Stimulated activated CD8-positive, alpha-beta memory T cell treated with anti-CD3 and anti-CD28 coated beads, Interleukin-12 subunit alpha, Interleukin-12 subunit beta, amount 100 ng/mL, for 4 hours (primary cell): ENCODE results near the gene HOTAIR.

Source experiments
- DNase-seq: peaks from one replicate; pipeline ENCODE4 v3.0.0-alpha.2; 2020; ENCODE audit warnings: low read depth

HOTAIR gene

GRCh38 chr12:53987787-53988230 is 13.1 kb upstream of the HOTAIR start:
- no peak for DNase-seq

DNA sequence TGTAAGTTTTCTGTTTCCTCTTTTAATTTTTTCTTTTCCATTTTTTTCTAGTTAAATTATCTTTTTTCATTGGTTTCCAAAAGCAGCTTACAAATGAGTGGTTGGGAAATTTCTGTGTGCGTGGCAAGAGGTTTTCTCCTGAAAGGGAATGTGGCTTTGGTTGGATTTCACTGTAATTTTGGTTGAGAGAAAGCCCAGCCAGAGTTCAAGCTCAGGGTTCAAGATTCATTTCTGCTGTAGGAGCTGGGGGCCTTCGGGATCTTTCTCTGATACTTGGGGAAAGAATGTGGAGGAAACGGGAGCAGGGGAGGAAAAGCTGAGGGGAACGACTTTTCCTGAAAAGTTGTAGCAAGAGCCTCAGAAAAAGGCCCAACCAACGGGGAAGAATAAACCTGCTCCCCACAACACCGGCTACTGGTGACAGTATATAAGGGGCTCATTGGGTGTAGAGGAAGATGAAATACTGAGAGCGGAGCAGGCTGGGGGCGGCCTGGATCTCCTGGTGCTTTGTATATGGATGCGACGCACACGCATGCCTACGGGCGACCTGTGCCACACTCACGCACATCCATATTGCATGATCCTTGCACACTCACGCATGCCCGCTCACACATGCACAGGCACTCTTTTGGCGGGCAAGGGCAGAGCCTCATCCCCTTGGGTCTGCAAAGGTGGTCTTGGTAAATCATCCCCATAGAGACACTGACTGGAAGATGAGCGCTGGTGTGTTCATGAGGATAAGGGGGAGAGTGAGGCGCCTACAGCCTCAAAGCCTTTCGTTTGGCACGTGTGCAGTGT is 12.1 kb upstream of the HOTAIR start:
- DNase-seq: no peak

DNA sequence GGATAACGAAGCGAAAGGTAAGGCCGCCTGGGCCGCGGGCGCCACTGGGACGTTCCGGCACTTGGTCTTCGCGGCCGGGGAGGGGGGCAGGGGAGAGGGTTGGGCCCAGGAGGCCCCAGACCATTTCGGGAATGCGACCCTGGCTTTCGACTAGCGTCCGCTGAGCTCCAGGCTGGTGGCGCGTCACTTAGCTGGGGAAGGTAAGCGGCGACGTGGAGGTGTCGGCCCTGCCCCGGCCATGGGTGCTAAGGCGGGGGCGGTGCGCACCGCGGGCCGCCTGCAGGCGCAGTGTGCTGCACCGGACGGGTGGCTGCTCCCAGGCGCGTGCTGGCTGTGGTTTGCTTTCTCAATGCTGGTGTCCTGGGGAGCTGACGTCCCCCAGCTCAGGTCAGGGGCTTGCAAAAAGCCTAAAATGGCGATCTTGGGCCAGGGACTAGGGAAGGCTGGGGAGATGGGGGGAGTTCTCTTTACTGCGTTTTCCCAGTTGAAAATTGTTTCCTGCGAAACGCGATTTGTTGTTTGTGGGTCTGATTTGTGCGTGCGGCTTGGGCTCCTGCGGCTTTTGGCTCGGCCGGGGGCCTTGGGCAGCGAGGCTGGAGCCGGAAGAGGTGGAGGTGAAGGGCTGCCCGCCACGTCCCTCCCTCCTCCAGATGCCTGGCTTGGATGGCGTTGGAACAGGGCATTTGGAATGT is 11.4 kb upstream of the HOTAIR start:
- DNase-seq: no peak

- no peak for DNase-seq
Measured at GRCh38 chr12:53985692-53985993, 10.9 kb upstream of the HOTAIR start.

DNA sequence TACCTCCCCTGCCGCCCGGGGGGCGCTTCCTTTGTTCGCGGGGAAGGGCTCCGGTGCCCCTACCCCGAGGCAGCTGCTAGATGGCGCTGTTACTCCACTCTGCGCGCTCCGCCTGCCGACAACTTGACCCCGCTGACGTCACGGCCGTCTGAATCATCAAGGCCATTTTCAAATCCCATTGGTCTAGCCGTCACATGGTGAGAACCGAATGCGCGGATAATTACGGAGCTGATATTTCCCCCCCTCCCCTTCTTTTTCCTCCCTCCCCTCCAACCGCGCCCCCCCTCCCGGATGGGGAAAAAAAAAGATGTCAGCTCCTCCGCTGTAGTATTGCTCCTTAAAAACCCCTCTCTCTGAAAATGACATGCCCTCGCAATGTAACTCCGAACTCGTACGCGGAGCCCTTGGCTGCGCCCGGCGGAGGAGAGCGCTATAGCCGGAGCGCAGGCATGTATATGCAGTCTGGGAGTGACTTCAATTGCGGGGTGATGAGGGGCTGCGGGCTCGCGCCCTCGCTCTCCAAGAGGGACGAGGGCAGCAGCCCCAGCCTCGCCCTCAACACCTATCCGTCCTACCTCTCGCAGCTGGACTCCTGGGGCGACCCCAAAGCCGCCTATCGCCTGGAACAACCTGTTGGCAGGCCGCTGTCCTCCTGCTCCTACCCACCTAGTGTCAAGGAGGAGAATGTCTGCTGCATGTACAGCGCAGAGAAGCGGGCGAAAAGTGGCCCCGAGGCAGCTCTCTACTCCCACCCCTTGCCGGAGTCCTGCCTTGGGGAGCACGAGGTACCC is 10.3 kb upstream of the HOTAIR start, which contains the start of gene HOXC10:
TSS of gene HOXC10 (plus strand) at position 246 of the 791 bp plus-strand sequence. CDS start at position 360, 114 bp downstream.
- peak; percentile 48 for DNase-seq

- DNase-seq: no peak
Measured at GRCh38 chr12:53983950-53984572, 9.3 kb upstream of the HOTAIR start.

GRCh38 chr12:53983568-53983949 is 8.8 kb upstream of the HOTAIR start:
- DNase-seq: no peak

DNA sequence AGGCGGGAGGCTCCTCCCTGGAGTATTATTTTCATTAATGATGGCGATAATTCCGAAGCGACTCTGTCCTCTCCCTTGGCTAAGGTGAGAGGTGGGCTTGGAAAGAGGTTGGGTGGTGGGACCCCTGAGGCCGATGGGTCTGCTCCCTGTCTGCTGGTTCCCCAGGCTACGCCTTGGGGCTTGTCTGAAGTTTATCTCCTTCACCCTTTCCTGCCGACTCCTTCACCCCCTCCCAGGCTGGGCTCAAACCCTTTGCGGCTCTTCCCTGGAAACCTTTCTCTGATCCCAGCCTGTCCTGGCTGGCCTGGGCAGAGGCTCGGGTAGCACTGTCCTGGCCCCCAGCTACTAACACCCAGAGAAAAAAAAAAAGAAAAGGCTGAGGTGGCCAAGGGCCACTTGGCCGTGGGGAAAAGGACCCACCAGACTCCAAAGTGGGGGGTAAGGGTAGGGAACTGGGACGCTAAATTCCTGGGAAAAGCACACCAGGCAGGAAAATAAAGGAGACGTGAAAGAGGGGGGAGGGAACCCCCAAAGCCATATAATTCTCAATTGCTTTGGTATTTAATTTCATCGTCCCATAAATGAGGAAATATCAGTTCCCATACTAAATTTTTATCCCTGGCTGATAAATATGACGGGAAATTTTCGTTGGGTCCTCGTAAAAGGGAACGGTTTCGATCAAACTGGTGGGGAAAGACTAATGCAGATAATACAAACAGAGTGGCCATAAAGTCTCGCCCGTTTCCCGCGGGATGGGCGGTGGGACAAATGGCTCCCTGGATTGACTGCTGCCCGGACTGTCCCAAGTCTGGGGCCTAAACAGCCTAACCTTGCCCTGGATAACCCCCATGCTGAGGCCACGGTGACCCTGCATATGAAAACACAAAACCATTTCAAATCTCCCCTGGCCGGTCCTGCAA is 8.2 kb upstream of the HOTAIR start:
- no peak for DNase-seq

DNA sequence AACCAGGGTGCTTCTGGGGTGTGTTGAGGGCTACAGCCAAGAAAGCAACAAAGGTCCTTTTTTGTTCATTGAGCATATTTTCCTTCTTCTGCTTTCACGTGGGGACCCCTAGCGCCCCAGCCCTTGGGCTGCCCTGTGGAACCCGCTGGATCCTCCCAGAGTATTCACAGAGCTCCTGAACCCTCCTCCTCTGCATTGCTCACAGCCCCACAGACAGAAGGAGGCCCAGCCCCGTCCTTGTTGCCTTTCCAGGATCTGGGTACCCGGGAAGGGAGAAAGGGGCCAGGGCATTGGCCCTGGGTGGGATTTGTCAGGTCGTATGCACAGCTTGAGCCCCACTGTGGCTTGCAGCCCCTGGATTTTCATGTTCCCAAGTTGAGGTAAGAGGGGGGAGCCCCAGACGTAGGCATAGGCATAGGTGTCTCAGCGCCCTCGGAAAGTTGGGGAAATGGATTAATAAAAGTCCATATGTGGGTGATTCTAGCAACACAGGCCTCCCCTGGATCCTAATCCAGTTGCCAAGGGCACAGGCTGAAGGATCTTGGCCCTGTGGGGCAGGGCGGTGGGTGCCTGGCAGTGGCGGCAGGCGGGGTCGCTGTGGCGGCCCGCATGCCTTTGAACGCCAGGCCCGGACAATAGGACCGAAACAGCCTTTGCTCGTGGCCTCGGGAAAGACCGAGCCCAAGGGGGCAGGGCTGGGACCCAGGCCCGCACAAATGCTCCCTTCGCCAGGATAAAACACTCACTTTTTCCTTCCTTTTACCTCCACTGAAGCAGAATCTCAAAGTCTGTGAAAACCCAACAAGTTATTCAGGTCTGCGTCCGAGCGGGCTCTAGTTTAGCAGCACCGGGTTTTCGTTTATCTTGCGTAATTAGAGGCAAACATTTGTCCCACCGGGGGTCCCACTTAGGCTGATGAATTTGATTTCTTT is 7.1 kb upstream of the HOTAIR start:
- DNase-seq: no peak

DNA sequence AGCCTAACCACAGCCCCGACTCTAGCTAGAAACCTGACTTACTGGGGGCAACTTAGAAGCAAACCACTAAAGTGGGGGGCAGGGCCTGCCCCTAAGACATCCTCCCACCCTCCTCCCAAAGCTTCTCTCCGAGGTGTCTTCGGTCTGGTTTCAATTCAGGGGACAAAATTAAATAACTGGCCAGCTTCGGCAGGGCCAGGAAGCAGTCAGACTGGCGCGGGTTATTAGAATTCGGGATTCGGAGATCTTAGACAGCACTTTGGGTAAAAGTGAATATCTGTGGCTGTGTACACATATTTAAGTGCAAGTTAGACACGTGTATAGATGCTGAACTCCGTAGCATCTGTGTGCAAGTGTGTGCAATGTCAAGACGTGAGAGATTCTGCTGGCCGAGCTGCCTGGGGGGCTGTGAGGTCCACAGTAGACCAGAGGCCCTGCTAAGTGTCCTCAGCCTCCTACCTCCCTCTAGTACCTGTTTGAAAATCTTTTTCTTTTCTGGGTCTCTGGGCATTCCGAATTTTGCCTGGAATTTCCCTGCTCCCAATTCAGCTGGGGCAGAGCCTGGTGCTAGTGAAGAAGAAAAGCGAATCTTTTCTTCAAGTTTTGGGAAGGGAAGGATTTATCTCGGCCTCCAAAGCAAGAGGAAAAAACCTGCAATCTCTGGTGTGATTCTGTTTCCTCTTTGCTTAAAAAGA is 6.2 kb upstream of the HOTAIR start:
- no peak for DNase-seq

DNA sequence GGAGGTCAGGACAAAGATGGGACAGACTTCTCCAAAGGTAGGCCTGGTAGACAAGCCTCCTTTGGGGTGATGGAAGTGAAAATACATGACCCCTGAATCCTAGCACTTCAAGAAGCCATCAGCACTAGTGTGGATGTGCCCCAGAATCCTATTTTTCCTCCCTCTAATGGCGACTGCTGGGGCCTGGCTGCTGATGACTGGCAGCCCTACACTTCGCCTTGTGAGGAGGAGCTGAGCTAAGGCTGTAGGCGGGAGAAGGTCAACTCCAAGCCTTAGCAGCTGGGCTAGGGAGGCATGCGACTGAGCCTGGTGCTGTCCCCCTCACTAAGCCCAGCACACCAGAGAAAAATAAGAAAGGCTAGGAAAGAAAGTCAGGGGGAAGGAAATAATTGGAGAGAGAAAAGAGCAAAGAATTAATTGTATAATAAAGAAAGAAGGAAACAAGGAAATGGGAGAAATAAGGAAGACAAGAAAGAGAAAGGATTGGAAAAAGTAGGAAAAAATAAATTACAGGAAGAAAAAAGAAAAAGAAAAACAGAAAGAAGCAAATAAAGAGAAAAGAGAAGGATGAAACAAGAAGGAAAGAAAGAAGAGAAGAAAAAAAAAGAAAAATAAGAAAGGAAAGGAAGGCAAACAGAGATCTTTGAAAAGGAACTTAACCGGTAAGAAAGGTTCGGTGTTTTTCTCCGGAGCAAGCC is 5.5 kb upstream of the HOTAIR start:
- DNase-seq: no peak

GRCh38 chr12:53978477-53979356 is 4.0 kb upstream of the HOTAIR start:
- no peak for DNase-seq

GRCh38 chr12:53977596-53978445 is 3.1 kb upstream of the HOTAIR start:
- DNase-seq: no peak

GRCh38 chr12:53976823-53977595 is 2.3 kb upstream of the HOTAIR start:
- DNase-seq: no peak

DNA sequence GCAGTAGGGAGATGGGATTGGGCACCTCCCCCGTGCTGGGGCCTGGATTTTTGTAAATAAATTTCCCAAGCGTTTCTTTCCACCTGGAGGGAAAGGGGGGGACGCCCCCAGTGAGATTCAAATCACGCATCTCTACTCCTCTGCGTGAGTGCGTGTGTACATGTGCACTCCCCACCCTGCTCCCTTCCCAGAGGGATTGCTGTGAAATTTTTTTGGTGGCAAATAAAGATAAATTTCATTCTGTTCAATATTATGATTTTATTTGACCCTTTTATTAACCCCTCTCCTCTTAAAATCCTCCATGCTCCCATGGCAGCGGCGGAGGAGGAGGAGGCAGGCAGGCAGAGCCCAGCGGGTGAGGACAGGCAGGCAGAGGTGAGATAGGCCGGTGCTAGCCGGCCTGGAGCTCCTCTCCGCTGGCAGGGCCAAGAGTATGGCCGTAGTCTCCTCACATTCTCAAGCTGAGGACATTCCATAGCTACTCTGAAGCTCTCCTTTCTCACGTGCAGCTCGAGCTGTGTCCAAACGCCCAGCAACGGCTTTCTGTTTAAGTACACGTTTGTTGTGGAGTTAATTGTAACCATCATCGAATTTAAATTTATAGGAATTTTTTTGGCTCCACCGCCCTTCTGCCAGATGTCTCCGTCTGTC is 1.5 kb upstream of the HOTAIR start:
- DNase-seq: no peak
